HG03469 (cell line): ENCODE measurements around the gene TATDN2.
"Not testable (repeated sequence)": the region's sequence is repeated elsewhere in the genome, so short reads cannot be mapped to it uniquely, and the experiment has no call there.

Source experiments
- ATAC-seq: cut with Tn5 transposase; IDR thresholded peaks from one replicate; pipeline ENCODE4 v1.9.1; 2021; ENCODE audit warnings: mild to moderate bottlenecking, moderate library complexity, moderate number of reproducible peaks; ENCODE audit not compliant: unreplicated experiment

TATDN2 gene

GRCh38 chr3:10266936-10267335 lies 18.7 kb downstream of the TATDN2 start:
- ATAC-seq = not testable (repeated sequence)

DNA sequence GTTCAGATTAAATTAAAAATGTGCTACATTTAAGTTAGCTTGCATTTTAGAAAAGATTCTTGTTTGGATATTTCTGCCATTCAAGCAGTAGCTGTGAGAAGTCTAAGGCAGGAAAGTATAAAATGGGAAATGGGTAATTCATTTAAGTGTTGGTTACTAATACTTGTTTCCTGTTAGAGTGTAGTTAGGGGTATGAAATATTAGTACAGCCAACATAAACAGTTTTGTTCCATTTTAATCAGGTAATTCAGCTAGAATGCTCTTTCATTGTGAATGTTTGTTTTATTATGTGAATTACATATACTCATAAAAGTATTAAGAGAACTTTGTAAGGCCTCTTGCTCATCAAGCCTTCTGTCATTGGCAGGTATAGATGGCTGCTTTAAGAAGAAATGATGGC lies 19.9 kb downstream of the TATDN2 start:
- ATAC-seq = no peak

- ATAC-seq = no peak
These were observed 20.7 kb downstream of the TATDN2 start for GRCh38 chr3:10268930-10269329.

DNA sequence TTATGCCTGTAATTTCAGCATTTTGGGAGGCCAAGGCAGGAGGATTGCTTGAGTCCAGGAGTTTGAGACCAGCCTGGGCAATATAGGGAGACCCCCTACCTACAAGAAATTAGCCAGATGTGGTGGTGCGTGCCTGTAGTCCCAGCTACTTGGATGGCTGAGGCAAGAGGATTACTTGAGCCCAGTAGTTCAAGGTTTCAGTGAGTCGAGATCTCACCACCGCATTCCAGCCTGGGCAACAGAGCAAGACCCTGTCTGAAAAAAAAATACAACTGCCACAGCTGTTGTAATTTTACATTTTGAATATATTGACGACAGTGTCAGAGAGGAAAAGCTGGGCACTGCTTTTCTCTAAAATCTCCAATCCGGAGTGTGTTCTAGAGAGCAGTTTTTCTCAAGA lies 21.2 kb downstream of the TATDN2 start:
- ATAC-seq = no peak

- not testable (repeated sequence) for ATAC-seq
These were observed 24.2 kb downstream of the TATDN2 start for GRCh38 chr3:10272476-10272875.

DNA sequence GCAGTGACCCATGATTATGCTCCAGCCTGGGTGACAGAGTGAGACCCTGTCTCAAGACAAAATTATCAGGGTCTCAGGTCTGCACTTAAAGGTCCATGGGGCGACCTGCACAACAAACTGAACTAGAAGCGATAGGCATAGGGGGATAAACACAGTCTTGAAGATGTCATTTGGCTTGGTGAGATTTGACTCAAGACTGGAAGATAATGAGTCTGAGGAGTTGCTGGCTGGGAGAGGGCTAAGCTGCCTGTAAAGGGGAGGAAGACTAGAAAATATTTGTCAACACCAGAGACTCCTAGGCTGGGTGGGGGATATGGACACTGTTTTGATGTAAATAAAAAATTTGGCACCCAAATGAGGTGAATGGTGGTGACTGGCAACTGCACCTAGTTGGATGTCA lies 24.7 kb downstream of the TATDN2 start:
- no peak for ATAC-seq

DNA sequence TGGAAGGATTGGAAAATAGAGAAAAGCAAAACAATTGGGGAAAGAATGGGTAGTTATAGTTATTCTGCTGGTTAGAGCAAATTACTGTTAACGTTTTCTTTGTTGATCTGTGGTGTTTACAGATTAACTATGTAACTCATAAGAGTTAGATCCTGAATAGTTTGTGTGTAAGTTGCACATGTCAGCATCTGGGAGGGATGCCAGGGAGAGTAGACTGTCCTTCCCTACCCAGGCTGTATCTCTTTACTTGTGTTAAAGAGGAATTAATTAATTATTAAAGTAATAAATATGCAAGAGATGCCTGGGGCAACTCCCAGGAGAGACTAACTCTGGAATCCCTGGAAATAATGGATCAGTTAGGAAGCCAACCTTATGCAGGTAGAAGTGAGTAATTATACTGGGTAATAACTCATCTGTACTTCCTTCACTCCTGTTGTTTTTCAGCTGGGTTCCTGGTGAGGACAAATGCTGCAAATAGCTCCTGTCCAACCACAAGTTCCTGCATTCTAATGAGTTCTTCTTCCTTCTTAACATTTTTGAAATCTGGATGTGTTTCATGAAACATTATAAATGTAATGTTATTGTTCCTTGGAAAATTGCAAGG lies 25.5 kb downstream of the TATDN2 start:
- ATAC-seq = no peak

- ATAC-seq = no peak
These were observed 26.3 kb downstream of the TATDN2 start for GRCh38 chr3:10274601-10275000.

DNA sequence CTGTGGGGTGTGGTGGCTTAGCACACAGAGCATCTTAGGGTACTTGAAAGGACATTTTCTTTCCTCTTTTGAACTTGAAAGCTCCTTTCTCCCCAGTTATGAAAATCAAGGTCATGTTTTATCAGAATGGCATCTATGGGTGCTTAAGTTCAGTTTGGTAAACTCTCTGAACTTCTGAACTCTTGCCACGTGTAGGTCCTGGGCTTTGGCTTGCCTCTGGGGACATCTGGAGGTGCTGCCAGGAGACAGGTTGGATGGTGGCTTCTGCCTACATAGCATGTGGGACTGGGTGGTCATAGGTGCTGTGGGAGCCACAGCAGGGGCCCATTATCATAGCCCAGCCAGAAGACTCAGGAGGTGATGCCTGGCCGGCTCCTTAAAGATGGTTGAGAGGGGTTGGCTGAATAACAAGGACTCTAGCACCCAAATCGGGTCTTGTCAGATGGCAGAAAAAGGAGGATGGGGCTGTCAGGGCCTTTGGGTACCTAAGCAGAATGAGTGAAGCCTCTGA lies 28.9 kb downstream of the TATDN2 start:
- ATAC-seq = no peak

- ATAC-seq = no peak
These were observed 30.2 kb downstream of the TATDN2 start for GRCh38 chr3:10278501-10278900.

- ATAC-seq = no peak
These were observed 31.3 kb downstream of the TATDN2 start for GRCh38 chr3:10279384-10280176.

- ATAC-seq = no peak
These were observed 31.9 kb downstream of the TATDN2 start for GRCh38 chr3:10280177-10280529.

- no peak for ATAC-seq
These were observed 32.3 kb downstream of the TATDN2 start for GRCh38 chr3:10280571-10280970.

DNA sequence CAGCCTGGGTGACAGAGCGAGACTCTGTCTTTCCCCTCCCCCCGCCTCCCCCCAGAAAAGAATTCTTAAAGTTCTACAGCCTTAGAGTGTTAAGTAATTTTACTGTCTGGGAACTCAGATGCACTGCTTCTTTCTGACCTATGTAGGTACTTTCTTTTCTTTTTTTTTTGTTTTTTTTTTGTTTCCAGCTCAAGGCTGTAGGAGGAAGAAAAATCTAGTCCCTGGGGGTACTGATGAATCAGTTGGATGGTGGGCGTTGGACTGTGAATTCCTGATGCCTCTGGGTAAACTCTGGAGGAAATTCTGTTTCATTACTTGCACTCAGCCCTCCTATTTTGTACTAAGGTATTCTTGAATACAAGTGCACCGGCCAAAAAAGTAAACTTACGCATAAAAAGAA lies 33.7 kb downstream of the TATDN2 start:
- no peak for ATAC-seq

DNA sequence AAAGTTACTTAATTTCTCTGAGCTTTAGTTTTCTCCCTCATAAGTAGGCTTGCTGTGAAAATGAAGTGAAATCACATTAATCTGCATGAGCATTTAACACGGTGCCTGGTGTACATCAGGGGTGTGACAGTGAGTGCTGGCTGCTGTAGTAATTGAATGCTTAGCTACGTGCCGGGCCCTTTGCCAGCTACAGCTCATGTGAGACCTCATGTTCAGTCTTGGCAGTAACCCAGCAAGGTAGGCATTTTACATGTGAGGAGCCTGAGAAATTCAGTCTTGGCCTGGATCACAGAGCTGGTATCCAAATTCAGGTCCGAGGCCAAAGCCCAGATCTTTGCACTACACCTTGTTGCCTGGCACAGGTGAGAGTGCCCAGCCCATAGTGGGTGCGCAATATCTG lies 35.4 kb downstream of the TATDN2 start:
- ATAC-seq = no peak

DNA sequence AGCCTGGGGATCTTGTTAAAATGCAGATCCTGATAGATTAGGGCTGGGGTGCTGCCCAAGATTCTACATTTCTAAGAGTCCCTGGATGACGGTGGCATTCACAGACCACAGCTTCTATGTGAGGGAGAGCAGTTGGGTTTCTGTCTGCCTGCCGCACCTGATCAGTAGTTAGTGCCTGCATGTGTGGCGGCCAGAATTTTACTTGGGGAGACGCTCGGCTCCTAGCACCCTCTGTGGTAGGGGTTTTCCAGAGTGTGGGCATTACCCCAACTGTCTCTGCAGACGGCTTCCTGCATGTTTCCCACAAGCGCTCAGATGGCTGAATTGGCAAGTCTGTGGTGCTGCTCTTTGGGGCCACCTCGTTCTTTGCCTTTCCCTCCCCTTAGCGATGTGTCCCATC lies 36.2 kb downstream of the TATDN2 start:
- ATAC-seq = no peak

- ATAC-seq = no peak
These were observed 37.2 kb downstream of the TATDN2 start for GRCh38 chr3:10285272-10286132.

- no peak for ATAC-seq
These were observed 37.9 kb downstream of the TATDN2 start for GRCh38 chr3:10286133-10286524.

DNA sequence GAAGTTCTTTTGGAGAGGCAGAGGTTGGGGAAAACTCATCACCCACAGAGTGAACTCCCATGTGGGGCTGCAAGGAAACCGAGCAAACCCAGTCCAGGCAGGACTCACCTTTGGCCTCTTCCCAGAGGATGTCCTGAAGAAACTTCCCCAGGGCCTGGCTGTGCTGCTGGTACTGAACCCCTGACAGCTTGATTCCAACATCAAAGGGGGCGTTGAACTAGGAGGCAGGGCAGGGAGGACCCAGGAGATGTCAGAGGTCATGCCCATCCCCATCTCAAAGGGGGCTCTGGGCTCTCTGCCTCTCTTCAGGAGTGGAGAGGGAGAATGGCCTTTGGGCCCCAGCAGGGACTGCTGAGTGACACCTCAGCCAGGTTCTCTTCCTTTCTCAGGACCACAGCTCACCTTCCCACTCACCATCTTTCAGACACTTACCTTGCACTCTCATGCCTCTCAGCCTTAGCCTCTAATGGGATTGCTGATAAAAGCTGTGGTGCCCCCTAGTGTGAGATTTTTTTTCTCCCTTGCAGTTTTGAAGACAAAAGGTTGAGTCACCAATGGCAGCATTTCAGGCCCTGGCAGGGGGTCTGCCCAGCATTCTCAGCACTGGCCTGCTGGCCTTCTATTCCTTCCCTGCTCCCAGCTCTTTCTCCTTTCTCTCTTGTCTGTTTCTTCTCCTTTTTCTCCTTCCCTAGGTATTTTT lies 38.5 kb downstream of the TATDN2 start:
- ATAC-seq = no peak

DNA sequence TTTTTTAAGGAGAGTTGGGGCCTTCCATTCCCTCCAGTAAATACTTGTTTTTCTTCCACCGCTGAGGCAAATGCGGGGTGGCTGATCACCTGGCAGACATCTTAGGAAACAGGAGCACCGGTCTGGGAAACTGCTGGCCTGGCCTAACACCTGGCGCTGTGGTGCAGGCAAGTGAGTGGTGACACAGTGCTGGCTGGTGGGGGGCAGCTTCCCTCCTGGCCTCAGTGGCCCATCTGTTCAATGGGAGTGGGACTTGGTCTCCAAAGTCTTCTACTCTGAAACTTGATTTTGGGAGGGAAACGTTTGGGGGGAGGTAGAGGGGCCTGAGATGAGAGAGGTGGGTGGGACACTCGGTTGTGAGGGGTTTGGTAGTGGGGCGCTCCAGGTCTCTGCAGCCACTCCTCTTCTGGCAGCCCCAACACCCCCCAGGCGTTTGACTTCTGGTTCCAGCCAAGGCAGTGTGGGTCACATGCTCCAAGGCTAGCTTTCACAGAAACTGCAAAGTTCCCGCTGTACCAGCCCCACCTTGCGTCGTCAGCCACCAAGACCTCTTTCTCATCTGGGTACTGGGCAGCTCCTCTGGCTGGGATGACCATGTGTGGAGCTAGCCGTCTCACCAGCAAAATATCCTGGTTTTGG lies 39.8 kb downstream of the TATDN2 start:
- ATAC-seq = no peak

GRCh38 chr3:10288575-10288960 lies 40.3 kb downstream of the TATDN2 start:
- no peak for ATAC-seq
